Neural progenitor cell (in vitro differentiated cells): ENCODE results near the gene RTN4RL1. TPM values are rescaled to one million over a fixed set of nuclear protein-coding genes. Genes with fewer than 3 reads are reported as not detected.

Experiments used
- DNase-seq: peaks from one replicate; pipeline ENCODE4 v3.0.0-alpha.2; 2016; ENCODE audit warnings: low spot score
- H2AFZ ChIP-seq: fragments of 200-600 bp; sonication (generic); replicated peaks from 2 replicates; pipeline ENCODE4 v1.6.1; 2016; ENCODE audit warnings: antibody characterized with exemption
- H3F3A ChIP-seq: fragments of 200-600 bp; sonication (generic); 2 replicates; pipeline ENCODE4 v1.6.1; 2016; ENCODE audit warnings: antibody characterized with exemption, low read depth
- H3K27ac ChIP-seq: fragments of 200-600 bp; sonication (generic); 2 replicates; pipeline ENCODE4 v1.5.1; 2016; ENCODE audit warnings: mild to moderate bottlenecking
- H3K27me3 ChIP-seq: fragments of 200-600 bp; sonication (generic); 2 replicates; pipeline ENCODE4 v1.6.1; 2016; ENCODE audit warnings: mild to moderate bottlenecking, moderate library complexity
- H3K36me3 ChIP-seq: fragments of 200-600 bp; sonication (generic); 2 replicates; pipeline ENCODE4 v1.5.1; 2016
- H3K4me1 ChIP-seq: fragments of 200-600 bp; sonication (generic); 2 replicates; pipeline ENCODE4 v1.6.1; 2016; ENCODE audit warnings: mixed run types
- H3K4me2 ChIP-seq: fragments of 200-600 bp; sonication (generic); 2 replicates; pipeline ENCODE4 v1.6.1; 2016
- H3K4me3 ChIP-seq: fragments of 200-600 bp; sonication (generic); 2 replicates; pipeline ENCODE4 v1.5.1; 2016
- H3K79me2 ChIP-seq: fragments of 200-600 bp; sonication (generic); 2 replicates; pipeline ENCODE4 v1.6.1; 2016; ENCODE audit warnings: low read depth
- H3K9ac ChIP-seq: fragments of 200-600 bp; sonication (generic); 2 replicates; pipeline ENCODE4 v1.6.1; 2016
- H3K9me3 ChIP-seq: fragments of 200-600 bp; sonication (generic); 2 replicates; pipeline ENCODE4 v1.5.1; 2016; ENCODE audit warnings: low read depth
- H4K20me1 ChIP-seq: fragments of 200-600 bp; sonication (generic); 2 replicates; pipeline ENCODE4 v1.6.1; 2016; ENCODE audit warnings: low read depth
- H3K27ac Mint-ChIP-seq: 3 replicates; pipeline ENCODE4 v1.8.0; 2021; ENCODE audit warnings: mixed read lengths
- H3K27me3 Mint-ChIP-seq: 2 replicates; pipeline ENCODE4 v1.8.0; 2022; ENCODE audit warnings: low read depth, mild to moderate bottlenecking, inconsistent platforms, moderate library complexity, mixed read lengths; ENCODE audit not compliant: insufficient read depth
- H3K36me3 Mint-ChIP-seq: 3 replicates; pipeline ENCODE4 v1.8.0; 2021; ENCODE audit warnings: mixed read lengths
- H3K4me1 Mint-ChIP-seq: 3 replicates; pipeline ENCODE4 v1.8.0; 2021; ENCODE audit warnings: mixed read lengths
- H3K4me3 Mint-ChIP-seq: 3 replicates; pipeline ENCODE4 v1.8.0; 2021; ENCODE audit warnings: mild to moderate bottlenecking, moderate library complexity, mixed read lengths
- H3K9me3 Mint-ChIP-seq: 3 replicates; pipeline ENCODE4 v1.8.0; 2020; ENCODE audit warnings: mixed read lengths
- CTCF ChIP-seq: fragments of 200-600 bp; sonication (generic); IDR thresholded peaks from 2 replicates; pipeline ENCODE4 v1.5.1; 2017; ENCODE audit warnings: antibody characterized with exemption, mild to moderate bottlenecking
- EZH2 ChIP-seq: fragments of 200-600 bp; sonication (generic); IDR thresholded peaks from 2 replicates; pipeline ENCODE4 v1.6.1; 2017; ENCODE audit warnings: antibody characterized with exemption, mild to moderate bottlenecking, moderate library complexity
- EZH2phosphoT487 ChIP-seq: fragments of 200-600 bp; sonication (generic); IDR thresholded peaks from 2 replicates; pipeline ENCODE4 v1.6.1; 2017; ENCODE audit warnings: antibody characterized with exemption
- total RNA-seq: library from RNA; depleted of rRNA; stranded (reverse); fragments of >200 nt; gene quantifications from 2 replicates; pipeline ENCODE4 v1.2.3, GENCODE V29; 2015; ENCODE audit warnings: low replicate concordance

RTN4RL1 gene
- total RNA-seq, 1 donor from 2014 or later: 3.4 TPM

GRCh38 chr17:1947743-1948516 is 77.2 kb downstream of the RTN4RL1 start:
- H3K27me3 ChIP-seq: peaks cover 2% of the 10 kb centered on the region
- Mint-ChIP-seq H3K9me3 (no peaks in the 10 kb centered on the region), H3K27ac (peak overlapping the region; percentile 46), H3K4me3 (no peak overlapping the region), H3K4me1 (peaks cover 44% of the 10 kb centered on the region), H3K27me3 (peaks cover 7% of the 10 kb centered on the region), H3K36me3 (no peaks in the 10 kb centered on the region)
- H3F3A ChIP-seq: peaks cover 12% of the 10 kb centered on the region
- no peak for TF ChIP-seq EZH2phosphoT487
- no peak for TF ChIP-seq CTCF
- TF ChIP-seq EZH2: no peak
- H3K79me2 ChIP-seq: no peaks in the 10 kb centered on the region
- peaks cover 26% of the 10 kb centered on the region for H3K4me1 ChIP-seq
- no peaks in the 10 kb centered on the region for H3K9me3 ChIP-seq
- DNase-seq: no peak
- no peak overlapping the region for H3K27ac ChIP-seq
- no peak overlapping the region for H2AFZ ChIP-seq
- no peak overlapping the region for H3K4me3 ChIP-seq
- no peaks in the 10 kb centered on the region for H4K20me1 ChIP-seq
- no peak overlapping the region for H3K9ac ChIP-seq
- H3K36me3 ChIP-seq: no peaks in the 10 kb centered on the region
- no peak overlapping the region for H3K4me2 ChIP-seq

DNA sequence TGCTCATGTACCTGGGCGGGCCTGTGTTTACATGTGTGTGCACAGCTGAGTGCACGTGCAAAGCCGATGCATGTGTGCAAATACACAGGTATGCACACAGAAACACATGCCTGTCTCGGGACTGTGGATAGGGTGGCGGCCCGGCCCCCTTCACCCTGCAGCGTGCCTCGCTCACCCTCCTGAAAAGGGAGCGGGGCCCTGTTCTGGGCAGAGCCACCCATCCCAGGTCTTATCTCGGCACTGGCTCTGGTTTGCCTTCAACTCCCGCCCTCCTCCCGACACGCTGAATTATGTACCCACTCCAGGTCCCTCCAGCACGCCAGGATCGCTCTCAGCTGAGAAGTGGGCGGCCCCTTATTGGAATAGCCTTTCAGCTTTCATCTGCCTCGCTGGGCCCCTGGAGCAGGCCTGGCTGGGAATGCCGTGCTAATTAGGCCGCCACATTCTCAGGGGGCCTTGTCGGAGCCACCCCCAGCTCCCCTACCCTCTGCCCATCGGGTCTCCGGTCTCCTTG is 77.8 kb downstream of the RTN4RL1 start:
- Histone ChIP-seq H3K79me2 (no peaks in the 10 kb centered on the region), H3K27me3 (no peaks in the 10 kb centered on the region), H3F3A (peaks cover 12% of the 10 kb centered on the region), H3K9me3 (no peaks in the 10 kb centered on the region), H3K4me1 (peaks cover 27% of the 10 kb centered on the region), H3K4me3 (no peak overlapping the region), H2AFZ (no peak overlapping the region), H4K20me1 (no peaks in the 10 kb centered on the region), H3K27ac (no peak overlapping the region), H3K36me3 (no peaks in the 10 kb centered on the region), H3K9ac (no peak overlapping the region), H3K4me2 (peak overlapping the region; percentile 6)
- DNase-seq: peak; percentile 64
- Mint-ChIP-seq H3K4me3 (peak overlapping the region; percentile 70), H3K36me3 (no peaks in the 10 kb centered on the region), H3K9me3 (no peaks in the 10 kb centered on the region), H3K4me1 (peaks cover 44% of the 10 kb centered on the region), H3K27me3 (peaks cover 7% of the 10 kb centered on the region), H3K27ac (peak overlapping the region; percentile 89)
- TF ChIP-seq CTCF: no peak
- TF ChIP-seq EZH2: no peak
- TF ChIP-seq EZH2phosphoT487: no peak

DNA sequence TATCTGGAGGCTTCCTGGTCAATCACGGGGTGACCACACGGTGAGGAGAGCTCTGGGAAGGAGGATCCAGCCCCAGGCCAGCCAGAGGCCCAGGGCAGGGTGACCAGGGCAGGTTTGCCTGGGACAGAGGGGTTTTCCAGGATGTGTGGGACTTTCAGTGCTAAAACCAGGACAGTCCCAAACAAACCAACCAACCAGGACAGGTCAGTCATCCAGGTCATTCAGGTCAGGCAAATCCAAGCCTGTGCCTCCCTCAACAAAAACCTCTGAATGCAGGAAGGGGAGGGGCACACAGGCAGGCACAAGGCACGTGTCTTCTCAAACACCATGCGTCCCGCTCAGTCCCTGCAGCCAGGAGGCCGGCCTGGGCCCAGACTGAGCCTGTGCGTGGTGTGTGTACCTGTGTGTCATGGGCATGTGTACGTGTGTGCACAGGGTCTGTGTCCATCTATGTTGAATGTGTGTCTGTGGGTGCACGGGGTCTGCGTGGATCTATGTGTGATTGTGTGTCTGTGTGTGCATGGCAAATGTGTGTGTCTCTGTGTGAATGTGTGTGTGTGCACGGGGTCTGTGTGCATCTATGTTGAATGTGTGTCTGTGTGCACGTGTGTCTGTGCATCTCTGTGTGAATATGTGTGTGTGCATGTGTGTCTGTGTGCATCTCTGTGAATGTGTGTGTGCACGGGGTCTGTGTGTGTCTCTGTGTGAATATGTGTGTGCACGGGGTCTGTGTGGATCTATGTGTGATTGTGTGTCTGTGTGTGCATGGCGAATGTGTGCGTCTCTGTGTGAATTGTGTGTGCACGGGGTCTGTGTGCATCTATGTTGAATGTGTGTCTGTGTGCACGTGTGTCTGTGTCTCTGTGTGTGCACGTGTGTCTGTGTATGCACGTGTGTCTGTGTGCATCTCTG is 78.9 kb downstream of the RTN4RL1 start:
- Mint-ChIP-seq H3K4me1 (peaks cover 39% of the 10 kb centered on the region), H3K27ac (peak overlapping the region; percentile 25), H3K27me3 (peaks cover 5% of the 10 kb centered on the region), H3K36me3 (no peaks in the 10 kb centered on the region), H3K9me3 (no peaks in the 10 kb centered on the region), H3K4me3 (peak overlapping the region; percentile 18)
- Histone ChIP-seq H3K9me3 (no peaks in the 10 kb centered on the region), H3K36me3 (no peaks in the 10 kb centered on the region), H3F3A (peaks cover 12% of the 10 kb centered on the region), H2AFZ (peak overlapping the region; percentile 23), H3K4me3 (no peak overlapping the region), H4K20me1 (no peaks in the 10 kb centered on the region), H3K27me3 (no peaks in the 10 kb centered on the region), H3K9ac (no peak overlapping the region), H3K27ac (peak overlapping the region; percentile 62), H3K4me1 (peaks cover 37% of the 10 kb centered on the region), H3K4me2 (peak overlapping the region; percentile 21), H3K79me2 (no peaks in the 10 kb centered on the region)
- peak; percentile 54 for DNase-seq
- no peak for TF ChIP-seq CTCF
